ENCODE data around the gene NECTIN4. TPM values are rescaled to one million over a fixed set of nuclear protein-coding genes. Genes with fewer than 3 reads are reported as not detected.
A peak's percentile ranks its signal among the peaks of the same experiment; 100 is the strongest.

The NECTIN4 gene
- total and polyA plus RNA-seq, 2 of the 8 experiments (the other 6 are each of a cell fraction or from before 2014, with no cell fraction given), result 0.19 to 0.71 TPM

GRCh38 chr1:161071886-161072371 is 17.4 kb downstream of the NECTIN4 start:
- H4K91ac ChIP-seq (replicated peaks; ENCODE audit: insufficient read length, low read length), result no peak overlapping the region
- no peaks in the 10 kb centered on the region for H3K79me1 ChIP-seq (ENCODE audit: low read depth, low read length)
- H3K4ac ChIP-seq (replicated peaks; ENCODE audit: insufficient read length, low read depth, low read length), result peak overlapping the region; percentile 21
- no peak overlapping the region for H2AK5ac ChIP-seq (ENCODE audit: low read depth, low read length)
- no peak overlapping the region for H3K27ac ChIP-seq (ENCODE audit: low read depth, low read length)
- H4K5ac ChIP-seq (ENCODE audit: insufficient read length, low read depth, low read length), result no peak overlapping the region
- no peaks in the 10 kb centered on the region for H3K27me3 ChIP-seq (replicated peaks in 1 of 4; ENCODE audit: control insufficient read depth in 3 of 4, extremely low read depth in 1 of 4, insufficient read depth in 3 of 4, low read length in 3 of 4)
- H3K23ac ChIP-seq (ENCODE audit: insufficient read length), result no peak overlapping the region
- H3K23me2 ChIP-seq (ENCODE audit: low read depth, low read length), result no peaks in the 10 kb centered on the region
- H2BK12ac ChIP-seq (ENCODE audit: low read depth, low read length), result 0 out of 2 replicates have a peak overlapping the region, but pooled peaks have one; percentile 84
- H3K4me1 ChIP-seq (replicated peaks in 1 of 4; ENCODE audit: control insufficient read depth in 3 of 4, insufficient read depth in 4 of 4, low read length in 3 of 4), result peaks cover 0 to 8% (median 3%) of the 10 kb centered on the region in 4 experiments; a peak in 3 of 7 replicates
- 84% methylated on average over 9 of the region's 9 CpGs; no CpG with 5 or more reads in 1 of the 2 experiments for WGBS, 2 experiments (ENCODE audit: extremely low coverage in 1 of 2, insufficient coverage in 1 of 2, insufficient read length in 1 of 2, insufficient replicate concordance in 2 of 2, low coverage in 1 of 2, low lambda C conversion rate in 2 of 2, missing lambda C conversion rate in 1 of 2)
- CTCF ChIA-PET (ENCODE audit: partially characterized antibody), result interaction anchor here (0.6 to 17.8 kb wide), 23 partner anchors 11 to 703 kb away, joined by 3 to 282 read pairs (median 4); partner anchors contain the start of genes F11R, KLHDC9, LY9 and NECTIN4
- no peak overlapping the region for H3K14ac ChIP-seq (ENCODE audit: insufficient read length)
- H2BK5ac ChIP-seq (ENCODE audit: low read depth, low read length), result 0 out of 2 replicates have a peak overlapping the region, but pooled peaks have one; percentile 44
- H3K4me3 ChIP-seq (ENCODE audit: extremely low read depth in 1 of 4, insufficient read depth in 2 of 4, low read depth in 3 of 4, low read length in 4 of 4), result no peak overlapping the region
- peak; percentile 33 to 65 for DNase-seq (ENCODE audit: low read depth in 1 of 2, low spot score in 2 of 2)
- no peak overlapping the region for H3K9ac ChIP-seq (replicated peaks in 1 of 4; ENCODE audit: extremely low read depth in 1 of 4, low read depth in 3 of 4, low read length in 3 of 4)
- H3K9me3 ChIP-seq (ENCODE audit: insufficient read depth in 2 of 2, low read depth in 1 of 2, low read length in 1 of 2), result no peaks in the 10 kb centered on the region
- POLR2A ChIA-PET (ENCODE audit: partially characterized antibody), result interaction anchor here (0.6 to 2.5 kb wide), 5 partner anchors 25 to 60 kb away, joined by 3 to 6 read pairs (median 3); partner anchors contain the start of genes DEDD and USF1
- H3K56ac ChIP-seq (replicated peaks; ENCODE audit: insufficient read length, low read depth, low read length), result peak overlapping the region; percentile 54
- H2BK20ac ChIP-seq (ENCODE audit: low read length), result no peak overlapping the region
- no peak overlapping the region for H2BK120ac ChIP-seq (replicated peaks; ENCODE audit: low read depth, low read length)
- FAIRE-seq, result no peak
- H3K4me2 ChIP-seq (ENCODE audit: insufficient read depth in 1 of 2, low read depth in 2 of 2, low read length in 2 of 2), result no peak overlapping the region
- H2BK15ac ChIP-seq (ENCODE audit: low read length), result no peak overlapping the region; the same call in 1 of the 2 replicates
- H4K20me1 ChIP-seq (replicated peaks in 1 of 2; ENCODE audit: control insufficient read depth in 1 of 2, insufficient read depth in 2 of 2, low read length in 2 of 2), result peaks cover 0 to 3% of the 10 kb centered on the region in 2 experiments
- H2AFZ ChIP-seq (ENCODE audit: low read length), result no peak overlapping the region
- H3K18ac ChIP-seq (ENCODE audit: extremely low read depth, low read length), result no peak overlapping the region
- H4K8ac ChIP-seq (ENCODE audit: extremely low read depth, insufficient read depth, low read length), result peak overlapping the region; percentile 45
- no peaks in the 10 kb centered on the region for H3K36me3 ChIP-seq (ENCODE audit: control insufficient read depth in 2 of 4, insufficient read depth in 4 of 4, low read length in 3 of 4)
- H3K79me2 ChIP-seq (ENCODE audit: control insufficient read depth in 1 of 2, insufficient read depth in 2 of 2, low read length in 2 of 2), result no peaks in the 10 kb centered on the region
- TF ChIP-seq TCF12 (IDR thresholded peaks at IDR 0.05; ENCODE audit: low read depth, low read length) (no peak), EGR1 (IDR thresholded peaks at IDR 0.05; ENCODE audit: borderline replicate concordance, low read depth, low read length) (no peak), SUZ12 (IDR thresholded peaks at IDR 0.05; ENCODE audit: low read length) (no peak), RAD21 (IDR thresholded peaks at IDR 0.05 in 1 of 2, conservative IDR thresholded peaks at IDR 0.05 in 1 of 2; ENCODE audit: low read depth in 2 of 2, low read length in 2 of 2) (peak; percentile 66 to 81)
- TF ChIP-seq, protein P1, sequence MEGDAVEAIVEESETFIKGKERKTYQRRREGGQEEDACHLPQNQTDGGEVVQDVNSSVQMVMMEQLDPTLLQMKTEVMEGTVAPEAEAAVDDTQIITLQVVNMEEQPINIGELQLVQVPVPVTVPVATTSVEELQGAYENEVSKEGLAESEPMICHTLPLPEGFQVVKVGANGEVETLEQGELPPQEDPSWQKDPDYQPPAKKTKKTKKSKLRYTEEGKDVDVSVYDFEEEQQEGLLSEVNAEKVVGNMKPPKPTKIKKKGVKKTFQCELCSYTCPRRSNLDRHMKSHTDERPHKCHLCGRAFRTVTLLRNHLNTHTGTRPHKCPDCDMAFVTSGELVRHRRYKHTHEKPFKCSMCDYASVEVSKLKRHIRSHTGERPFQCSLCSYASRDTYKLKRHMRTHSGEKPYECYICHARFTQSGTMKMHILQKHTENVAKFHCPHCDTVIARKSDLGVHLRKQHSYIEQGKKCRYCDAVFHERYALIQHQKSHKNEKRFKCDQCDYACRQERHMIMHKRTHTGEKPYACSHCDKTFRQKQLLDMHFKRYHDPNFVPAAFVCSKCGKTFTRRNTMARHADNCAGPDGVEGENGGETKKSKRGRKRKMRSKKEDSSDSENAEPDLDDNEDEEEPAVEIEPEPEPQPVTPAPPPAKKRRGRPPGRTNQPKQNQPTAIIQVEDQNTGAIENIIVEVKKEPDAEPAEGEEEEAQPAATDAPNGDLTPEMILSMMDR (IDR thresholded peaks at IDR 0.05; ENCODE audit: control extremely low read depth in 1 of 3, insufficient read depth in 1 of 3, low read depth in 1 of 3, low read length in 3 of 3), result peak; percentile 72 to 84 (median 81)
